NCI-H1092 treated with DMSO at 0.1 percent for 48 hours (cell line): ENCODE measurements around the gene PAOX.

ENCODE experiments used
- DNase-seq: peaks from one replicate; lab custom pipeline; 2025; lab: John Stamatoyannopoulos, UW

PAOX gene

DNA sequence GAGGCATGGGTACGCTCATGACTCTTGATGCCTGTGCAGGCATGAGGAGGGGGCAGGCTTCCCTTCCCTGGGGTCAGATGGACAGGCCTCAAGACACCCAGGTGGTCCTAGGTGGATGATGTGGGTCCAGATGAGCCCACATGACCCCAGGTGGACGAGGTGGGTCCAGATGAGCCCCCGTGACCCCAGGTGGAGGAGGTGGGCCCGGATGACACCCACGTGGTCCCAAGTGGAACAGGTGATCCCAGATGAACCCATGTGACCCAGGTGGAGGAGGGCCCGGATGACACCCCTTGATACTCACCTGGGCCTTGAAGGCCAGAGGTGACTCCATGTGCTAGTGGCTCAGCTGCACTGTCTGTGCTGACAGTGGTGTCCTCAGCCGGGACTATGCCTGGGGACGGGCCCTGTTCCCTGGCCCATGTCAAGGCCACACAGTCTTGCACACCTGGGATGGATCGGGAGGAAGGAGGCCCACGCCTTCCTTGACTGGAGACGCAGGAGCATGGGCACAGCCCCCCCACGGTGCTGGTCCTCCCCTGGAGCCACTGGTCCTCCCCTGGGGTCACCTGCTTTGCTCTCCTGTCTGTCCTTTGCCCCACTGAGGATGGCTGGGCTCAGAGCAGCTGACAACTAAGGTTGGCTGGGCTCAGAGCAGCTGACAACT lies 28.6 kb upstream of the PAOX start:
- no peak for DNase-seq

DNA sequence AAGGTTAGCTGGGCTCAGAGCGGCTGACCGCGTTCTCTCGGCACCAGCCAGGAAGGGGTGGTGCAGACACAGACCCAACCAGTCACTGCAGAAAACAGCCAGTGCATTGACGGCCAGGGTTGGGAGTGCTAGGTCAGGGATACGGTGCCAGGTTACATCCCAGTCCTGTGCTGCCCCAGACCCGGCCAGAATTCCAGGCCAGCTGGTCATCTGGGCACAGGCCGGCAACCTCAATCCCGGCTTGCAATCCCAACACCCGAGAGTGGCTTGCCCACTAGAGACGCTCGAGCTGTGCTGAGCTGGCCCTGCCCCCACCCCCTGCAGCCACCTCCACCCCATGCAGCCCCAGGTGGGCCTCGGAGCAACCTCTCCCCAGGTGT lies 28.1 kb upstream of the PAOX start:
- no peak for DNase-seq

DNA sequence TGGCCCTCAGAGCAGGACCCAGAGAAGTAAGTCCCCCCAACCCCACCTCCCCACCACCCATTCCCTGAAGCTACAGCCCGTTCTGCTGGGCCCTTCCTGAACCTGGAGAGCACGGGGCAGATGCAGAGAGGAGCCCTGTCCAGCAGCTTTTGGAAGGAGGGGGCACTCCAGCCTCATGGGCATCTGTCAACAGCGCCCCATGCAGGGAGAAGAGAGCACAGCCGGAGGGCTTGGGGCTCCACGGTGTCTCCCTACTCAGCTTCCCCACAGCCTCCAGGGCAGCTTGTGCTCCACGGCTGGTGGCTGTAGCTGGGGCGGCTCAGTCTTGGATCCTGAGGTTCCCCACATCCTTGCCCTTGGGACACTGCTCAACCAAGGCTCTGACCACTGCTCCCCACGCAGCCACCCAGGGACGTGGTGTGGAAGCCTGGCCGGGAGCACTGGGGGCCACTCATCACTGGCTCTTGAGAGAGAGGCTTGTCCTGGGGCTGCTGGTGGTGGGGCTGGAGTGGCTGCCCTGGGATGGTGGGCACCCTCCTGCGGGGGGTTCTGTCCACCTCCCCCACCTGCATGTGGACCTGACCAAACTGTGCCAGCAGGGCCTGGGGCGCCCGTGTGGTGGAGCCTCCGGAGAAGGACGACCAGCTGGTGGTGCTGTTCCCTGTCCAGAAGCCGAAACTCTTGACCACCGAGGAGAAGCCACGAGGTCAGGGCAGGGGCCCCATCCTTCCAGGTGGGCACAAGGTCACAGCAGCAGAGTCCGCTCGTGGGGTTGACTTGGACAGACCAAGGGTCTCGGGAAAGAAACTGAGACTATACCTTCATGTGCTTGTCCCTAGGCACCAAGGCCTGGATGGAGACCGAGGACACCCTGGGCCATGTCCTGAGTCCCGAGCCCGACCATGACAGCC lies 27.4 kb upstream of the PAOX start:
- no peak for DNase-seq

DNA sequence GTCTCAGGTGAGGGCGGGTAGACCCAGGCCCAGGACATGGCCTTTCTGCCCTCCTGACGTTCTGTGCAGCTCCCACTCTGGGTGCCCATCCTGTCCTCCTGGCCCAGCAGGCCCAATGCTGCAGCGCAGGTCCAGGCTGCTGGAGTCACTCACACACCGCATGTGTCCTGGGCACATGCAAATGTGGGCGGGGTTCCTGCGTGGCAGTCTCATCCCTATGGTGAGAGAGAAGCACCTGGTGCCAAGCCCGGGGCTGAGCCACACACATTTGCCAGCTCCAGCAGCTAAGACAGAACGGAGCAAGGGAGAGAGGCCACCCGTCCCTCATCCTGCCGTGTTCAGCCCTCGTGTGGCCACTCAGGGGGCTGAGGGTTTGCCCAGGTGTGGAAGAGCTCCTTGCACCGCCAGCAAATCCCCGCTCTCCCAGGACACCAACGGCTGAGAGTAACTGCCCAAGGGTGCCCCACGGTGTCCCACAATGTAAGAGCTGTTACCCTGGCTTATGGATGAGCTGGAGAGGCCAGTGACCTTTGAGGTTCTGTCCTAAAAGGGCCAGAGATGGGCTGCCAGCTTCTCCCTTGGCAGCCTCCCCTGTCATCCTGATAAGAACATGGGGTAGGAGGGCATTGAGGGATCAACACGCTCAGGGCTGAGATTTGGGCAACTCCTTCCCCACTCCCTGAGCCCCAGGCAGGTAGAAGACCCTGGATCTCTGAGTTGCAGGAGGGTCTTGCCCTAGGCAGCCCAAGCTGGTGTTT lies 25.7 kb upstream of the PAOX start:
- no peak for DNase-seq

DNA sequence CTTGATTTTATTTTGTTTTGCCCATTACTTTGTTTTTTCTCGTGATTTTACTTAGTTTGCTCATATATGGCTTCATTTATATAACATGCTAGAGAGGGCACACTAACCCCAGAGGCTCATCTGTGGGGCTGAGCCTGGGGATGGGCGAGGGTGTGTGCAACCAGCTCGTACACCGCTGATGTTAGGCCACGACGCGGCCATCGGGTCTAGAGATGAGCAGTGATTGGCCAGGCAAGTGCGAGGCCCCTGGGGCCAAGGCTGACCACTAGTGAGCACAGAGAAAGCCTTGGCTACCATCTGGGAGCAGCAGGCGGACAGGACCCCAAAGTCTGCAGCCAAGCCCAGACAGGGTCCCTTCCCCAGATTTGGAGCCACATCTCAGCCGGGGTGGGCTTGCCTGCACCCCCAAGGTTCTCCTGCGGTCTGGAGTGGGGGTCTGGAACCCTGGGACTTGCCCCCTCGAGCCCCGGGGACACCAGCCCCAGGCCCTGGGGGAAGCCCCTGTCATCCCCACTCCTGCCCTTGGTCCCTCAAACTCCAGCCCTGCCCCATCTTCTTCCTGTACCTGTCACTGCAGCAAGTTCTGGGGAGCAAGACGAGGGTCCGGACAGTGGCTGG lies 25.0 kb upstream of the PAOX start:
- no peak for DNase-seq

DNA sequence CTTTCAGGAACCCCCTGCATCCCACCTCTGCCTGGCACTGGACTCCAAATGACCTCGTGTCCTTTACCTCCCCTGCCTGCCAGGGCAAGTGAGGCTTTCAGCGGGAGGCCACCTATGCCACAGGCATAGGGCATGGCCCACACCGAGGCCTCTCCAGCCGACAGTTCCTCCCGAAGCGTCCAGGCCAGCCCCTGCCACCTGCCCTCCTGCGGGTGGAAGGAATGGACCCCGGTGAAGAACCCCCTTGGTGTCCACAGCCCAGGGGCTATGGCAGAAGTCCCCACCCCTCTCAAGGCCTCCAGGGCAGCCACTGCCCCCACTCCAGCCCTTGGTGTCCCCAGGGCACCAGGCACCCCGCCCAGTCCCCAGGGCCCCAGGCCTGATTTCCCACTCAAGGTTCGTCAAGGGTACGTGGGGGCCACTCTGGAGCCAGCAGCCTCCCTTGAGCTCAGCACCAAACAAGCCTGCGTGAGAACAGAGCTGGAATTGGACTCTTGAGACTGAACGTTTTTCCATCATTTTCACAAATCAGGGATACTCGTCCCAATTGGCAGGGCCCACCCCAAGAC lies 24.3 kb upstream of the PAOX start:
- no peak for DNase-seq

DNA sequence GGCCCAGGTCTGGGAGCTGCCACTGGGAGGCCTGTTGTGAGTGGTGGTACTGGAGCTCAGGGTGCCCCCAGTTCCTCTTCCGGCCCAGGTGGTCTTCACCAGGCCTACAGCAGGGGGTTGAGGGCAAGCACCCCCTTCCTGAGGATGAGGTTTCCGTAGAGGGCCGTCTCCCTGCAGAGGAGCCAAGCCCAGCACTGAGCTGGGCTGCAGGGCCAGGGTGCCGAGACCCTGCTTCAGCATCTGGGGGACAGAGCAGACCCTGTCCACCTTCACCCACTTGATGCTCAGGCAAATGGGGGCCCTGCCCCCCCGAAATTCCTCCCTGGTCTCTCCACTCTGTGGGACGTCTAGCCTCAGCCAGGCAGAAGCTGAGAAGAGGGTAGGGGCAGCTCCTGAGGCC lies 23.8 kb upstream of the PAOX start:
- no peak for DNase-seq

DNA sequence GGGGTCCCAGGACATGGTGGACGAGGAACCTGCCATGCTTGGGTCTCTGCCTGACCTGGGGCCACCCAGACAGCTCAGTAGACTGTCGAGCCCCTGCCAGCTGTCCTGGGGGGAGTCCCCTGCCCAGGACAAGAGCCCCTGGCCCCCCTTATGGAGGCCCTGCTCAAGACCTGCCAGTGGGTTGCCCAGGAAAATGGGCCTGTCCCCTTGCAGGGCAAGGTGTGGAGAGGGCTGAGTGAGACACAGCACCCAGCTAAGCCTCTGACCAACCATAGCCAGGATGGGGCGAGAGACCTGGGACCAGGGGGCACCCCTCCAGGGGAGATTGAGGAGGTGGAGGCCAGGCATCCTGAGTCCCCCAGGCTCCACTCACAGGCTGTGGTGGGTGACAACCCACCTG lies 23.1 kb upstream of the PAOX start:
- no peak for DNase-seq

DNA sequence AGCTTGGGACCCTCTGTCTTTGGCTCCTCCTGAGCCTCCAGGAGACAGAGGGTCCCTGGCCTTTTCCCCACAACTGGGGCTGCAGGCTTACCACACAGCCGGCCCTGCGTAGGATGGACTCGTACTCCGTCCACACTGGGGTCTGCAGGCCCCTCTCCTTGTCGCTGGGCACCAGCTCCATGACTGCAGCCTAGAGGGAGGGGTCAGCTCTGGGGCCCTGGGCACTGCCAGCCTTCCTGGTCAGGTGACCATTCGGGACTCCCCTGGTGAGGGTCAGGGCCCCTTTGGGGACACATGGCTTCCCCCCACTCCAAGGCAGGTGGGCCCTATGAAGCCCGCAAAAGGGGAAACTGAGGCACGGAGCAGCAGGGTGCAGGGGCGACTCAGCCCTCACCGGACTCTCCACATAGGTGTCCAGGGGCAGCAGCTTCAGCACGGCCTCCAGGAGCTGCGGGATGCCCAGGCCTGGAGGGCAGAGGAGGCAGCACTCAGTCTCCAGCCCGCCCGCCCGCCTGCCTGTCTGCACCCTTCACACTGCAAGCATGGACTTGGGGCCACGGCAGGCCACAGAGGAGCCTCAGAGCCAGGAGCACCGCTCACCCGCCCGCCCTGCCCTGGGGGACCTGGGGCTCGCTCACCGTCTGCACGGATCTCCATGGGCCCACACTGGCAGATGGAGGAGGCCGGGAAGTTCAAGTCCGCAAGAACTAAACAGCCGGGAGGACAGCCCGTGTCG lies 22.3 kb upstream of the PAOX start:
- no peak for DNase-seq

DNA sequence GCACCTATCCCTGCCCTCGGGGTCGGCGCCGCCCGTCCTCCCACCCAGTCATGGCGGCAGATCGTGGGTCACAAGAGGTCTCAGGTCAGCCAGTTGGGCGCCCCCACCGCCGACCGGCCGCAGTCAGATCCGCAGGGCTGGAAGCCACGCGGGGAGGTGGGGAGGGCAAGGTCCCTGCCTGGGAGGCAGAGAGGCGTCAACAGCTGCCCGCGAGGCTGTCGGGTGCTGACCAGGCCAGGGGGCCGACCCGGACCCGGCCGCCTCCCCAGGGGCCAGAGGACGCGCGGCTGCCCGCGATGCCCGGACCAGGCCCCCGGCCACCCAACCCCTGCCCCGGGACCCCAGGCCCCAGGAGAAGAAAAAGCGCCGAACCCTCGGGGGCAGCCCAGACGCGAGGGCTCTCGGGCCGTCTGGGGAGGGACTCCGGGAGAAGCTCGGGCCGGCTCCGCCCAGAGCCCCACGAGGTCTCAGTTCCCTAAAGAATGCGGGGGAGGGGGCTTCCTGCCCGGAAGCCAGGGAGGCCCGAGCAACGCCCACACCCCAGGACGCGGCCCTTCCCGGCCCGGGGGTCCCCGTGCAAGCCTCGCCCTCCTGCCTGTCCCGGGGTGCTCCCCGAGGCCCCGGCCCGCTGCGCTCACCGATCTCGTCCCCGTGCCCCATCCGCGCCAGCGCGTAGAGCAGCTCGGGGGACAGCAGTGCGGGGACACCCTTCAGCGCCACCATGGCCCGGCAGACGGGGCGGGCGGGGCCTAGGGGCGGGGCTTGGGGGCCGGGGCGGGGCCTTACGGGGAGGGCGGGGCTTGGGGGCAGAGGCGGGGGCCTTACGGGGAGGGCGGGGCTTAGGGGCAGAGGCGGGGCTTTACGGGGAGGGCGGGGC lies 21.5 kb upstream of the PAOX start, which contains the start of gene FUOM:
FUOM (minus strand) TSS at position 735 of the 877 bp plus-strand sequence; CDS start at position 723, 12 bp downstream.
- DNase-seq, result no peak

DNA sequence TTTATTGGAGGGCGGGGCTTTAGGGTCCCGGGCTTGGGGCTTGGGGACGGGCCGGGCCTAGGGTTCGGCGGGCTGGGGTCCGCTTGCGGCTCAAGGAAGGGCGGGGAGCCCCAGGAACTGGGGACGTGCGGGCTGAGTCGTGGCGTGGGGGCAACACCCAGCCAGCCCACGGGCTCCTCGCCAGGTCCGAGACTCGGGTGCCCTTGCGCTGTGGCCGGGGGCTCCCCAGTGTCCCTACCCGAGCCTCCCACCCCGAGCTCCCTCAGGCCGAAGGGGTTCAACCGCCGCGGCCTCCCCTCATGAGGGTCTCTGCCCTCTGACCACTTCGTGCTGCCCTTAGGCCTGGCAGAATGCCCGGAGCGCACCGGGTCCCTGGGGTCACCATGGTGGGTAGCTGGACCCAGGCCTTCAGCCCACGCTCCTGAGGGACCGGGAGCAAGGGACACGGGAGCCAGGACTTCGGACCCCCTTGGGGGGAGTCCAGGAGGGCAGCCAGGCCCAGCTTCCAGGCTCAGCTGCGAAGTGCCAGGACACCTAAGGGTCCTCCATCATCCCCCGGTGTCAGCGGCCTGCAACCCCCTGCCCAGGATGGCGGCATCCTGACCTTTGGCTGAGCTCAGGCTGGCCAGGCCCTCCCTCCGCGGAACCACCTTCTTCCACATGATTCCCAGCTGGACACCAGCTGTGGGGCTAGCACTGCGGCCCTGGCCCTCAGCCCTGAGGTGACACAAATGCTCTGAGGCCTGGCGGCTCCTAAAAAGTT lies 20.7 kb upstream of the PAOX start:
- DNase-seq, result no peak

DNA sequence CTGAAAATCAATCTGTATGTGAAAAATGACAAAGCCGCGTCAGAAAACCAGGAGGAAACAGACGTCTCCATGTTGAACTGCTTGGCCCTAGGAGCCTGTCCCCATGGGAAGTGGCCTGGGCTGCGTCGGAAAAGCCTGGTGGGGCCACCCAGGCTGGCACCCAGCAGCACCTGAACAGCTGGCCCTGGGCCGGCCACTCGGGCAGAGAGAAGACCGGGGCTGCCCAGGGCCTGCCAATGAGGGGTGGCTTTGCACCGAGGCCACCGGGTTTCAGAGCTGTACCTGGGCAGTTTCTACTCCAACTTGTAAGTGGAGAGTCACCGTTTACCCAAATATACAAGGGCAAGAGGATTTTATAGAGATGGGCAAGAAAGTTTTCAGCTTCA lies 20.1 kb upstream of the PAOX start:
- DNase-seq, result no peak

DNA sequence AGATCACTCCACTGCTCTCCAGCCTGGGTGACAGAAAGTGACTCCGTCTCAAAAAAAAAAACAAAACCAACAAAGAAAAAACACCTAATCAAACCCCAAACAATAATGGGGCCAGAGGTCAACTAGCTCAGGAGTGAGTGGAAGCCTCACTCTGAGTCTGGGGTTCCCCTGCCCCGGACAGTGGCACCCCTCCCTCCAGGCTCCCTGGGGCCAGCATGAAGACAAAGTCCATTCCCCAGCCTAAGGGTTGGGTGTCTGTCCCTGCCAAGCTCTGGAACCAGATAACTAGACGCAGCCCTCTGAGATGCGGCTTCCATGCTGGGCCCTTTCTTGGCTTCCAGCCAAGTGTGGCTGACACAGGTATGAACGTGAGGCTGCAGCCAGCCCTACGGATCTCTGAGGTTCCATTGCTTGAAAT lies 19.5 kb upstream of the PAOX start:
- DNase-seq, result peak; percentile 29

DNA sequence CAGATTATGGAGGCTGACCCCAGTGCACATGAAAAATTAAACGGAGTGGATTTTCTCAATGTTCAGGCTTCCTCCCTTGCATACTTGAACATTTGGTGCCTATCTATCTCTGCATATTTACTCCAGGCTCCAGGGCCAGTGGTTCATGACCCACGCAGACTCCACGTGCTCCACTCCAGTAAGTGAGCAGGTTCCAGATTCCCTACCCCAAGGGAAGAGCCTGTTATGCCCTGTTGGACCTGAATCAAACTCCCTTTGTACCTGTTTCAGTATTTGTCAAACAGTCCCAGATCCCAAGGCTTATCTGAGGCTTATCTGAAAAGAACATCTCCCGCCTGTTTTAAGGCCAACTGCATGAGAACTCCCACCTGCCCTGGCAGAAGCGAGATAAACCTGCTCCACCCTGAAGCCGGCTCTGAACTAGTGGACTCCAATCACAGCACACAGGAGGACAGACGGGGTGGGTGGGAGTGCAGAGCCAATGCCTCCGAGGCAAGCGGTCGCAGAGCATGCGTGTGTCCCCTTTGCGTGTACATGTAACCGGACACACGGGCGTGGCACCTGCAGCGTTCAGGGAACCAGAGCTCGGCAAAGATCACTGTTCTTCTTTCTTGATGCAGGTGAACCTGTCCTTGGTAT lies 19.0 kb upstream of the PAOX start:
- no peak for DNase-seq

DNA sequence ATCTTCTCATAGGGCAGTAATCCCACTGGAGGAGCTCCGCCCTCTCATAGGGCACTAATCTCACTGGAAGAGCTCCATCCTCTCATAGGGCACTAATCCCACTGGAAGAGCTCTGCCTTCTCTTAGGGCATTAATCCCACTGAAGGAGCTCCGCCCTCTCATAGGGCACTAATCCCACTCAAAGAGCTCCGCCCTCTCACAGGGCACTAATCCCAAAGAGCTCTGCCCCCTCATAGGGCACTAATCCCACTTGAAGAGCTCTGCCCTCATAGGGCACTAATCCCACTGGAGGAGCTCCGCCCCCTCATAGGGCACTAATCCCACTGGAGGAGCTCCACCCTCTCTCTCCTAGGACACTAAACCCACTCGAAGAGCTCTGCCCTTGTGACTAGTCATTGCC lies 17.8 kb upstream of the PAOX start:
- no peak for DNase-seq

DNA sequence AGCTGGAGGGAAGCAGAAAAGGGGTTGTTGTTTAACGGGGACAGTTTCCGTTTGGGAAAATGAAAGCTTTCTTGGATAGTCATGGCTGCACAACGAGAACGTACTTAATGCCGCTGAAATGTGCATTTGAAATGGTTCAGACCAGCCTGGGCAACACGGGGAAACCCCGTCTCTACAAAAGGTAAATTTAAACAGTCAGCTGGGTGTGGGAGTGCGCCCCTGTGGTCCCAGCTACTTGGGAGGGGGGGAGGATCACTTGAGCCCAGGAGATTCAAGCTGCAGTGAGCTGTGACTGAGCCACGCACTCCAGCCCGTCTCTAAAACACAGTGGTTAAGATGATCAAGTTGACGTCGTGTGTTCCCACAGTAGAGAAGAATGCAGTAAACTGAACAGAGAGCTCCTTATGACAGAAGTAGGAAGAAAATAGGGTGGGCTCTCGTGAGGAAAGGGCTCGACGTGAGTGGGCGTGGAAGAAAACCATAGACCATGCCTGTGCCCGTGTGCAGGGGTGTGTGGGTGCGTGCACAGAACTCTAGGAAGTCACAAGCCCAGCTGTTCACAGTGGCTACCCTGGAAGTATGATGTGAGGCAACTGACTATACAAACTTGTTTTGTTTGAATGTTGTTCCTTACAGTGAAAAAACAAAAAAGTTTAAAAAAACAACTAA lies 17.2 kb upstream of the PAOX start:
- no peak for DNase-seq

DNA sequence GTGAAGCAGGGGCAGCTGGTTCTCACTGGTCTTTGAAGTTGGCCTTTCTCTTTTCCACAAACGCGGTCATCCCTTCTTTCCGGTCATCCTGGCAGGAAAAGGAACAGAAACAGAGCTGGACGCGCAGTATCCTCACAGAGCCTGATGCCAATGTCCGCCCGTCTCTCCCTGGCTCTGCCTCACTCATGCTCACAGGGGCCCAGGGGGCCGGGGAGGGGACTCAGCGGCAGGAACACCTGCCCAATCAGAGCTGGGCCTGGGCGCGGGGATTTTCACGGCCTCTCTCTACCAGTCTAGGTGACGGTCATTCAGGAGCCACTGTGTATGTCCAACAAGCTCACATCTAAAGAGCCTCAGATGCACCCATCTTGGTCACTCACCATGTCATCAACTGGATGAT lies 16.2 kb upstream of the PAOX start:
- DNase-seq, result no peak

DNA sequence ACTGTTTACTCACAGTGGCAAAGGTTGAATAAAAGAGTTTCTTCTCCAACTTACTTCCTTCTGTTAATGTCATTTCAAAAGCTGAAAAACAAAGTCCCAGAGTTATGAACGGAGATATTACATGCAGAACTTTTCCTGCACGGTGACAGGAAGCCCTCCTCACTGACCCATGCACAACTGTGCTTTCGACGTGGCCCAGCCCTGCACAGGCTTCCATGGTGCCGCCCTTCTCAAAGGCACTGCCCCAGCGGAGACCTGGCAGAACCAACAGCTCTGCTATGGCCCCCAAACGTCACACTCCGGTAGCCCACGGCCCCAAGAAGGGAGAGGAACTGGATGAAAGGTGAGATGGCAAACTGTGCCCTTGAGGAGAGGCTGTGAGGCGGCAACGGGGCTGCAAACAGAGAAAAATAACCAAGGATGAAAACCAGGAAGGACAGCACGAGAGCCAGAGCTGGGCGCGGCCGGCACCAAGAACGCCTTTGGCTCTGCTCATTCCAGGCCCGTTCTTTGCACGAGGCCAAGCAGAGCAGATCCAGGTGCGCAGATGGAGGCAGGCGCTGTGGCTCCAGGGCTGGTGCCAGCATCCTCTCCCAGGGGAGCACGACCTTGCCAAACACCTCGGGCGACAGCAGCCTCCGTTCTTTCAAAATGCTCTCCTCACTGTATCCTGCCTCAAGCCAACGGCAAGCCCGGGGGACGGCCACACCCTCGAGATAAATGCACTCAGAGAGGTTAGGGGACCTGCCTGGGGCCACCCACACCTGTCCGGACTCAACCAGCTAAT lies 14.2 kb upstream of the PAOX start:
- peak; percentile 71 for DNase-seq
